Measurements from ENCODE around the gene SPAG16. TPM values are rescaled to one million over a fixed set of nuclear protein-coding genes. Genes with fewer than 3 reads are reported as not detected.

Gene SPAG16
- total and polyA plus RNA-seq, 2 of the 13 experiments (the other 11 are each of a cell fraction or from before 2014, with no cell fraction given): 9.6 to 26.5 TPM

- TF ChIP-seq PRDM10 (CRISPR knock-in tag; IDR thresholded peaks at IDR 0.05; ENCODE audit: low read depth) (no peak), ZBTB43 (CRISPR knock-in tag; conservative IDR thresholded peaks at IDR 0.05) (no peak), TEAD2 (CRISPR knock-in tag; IDR thresholded peaks at IDR 0.05) (no peak), AGO1 (IDR thresholded peaks at IDR 0.05; ENCODE audit: low read depth, low read length, poor library complexity, severe bottlenecking) (no peak)
Measured at GRCh38 chr2:214450118-214450894, 1166.0 kb downstream of the SPAG16 start (continued).

- ATAC-seq: no peak
- intact Hi-C loops (cut with micrococcal nuclease; ENCODE audit: unreplicated experiment): no loop called here
Measured at GRCh38 chr2:214451516-214452275, 1167.4 kb downstream of the SPAG16 start.

More at GRCh38 chr2:214451516-214452275, 1167.4 kb downstream of the SPAG16 start:
- CTCF ChIA-PET (ENCODE audit: low intra/inter-chr PET ratio, low total read pairs): no interaction called here
- H3K9ac ChIP-seq (ENCODE audit: insufficient read depth, low read depth, low read length): no peak overlapping the region
- no peaks in the 10 kb centered on the region for H3K36me3 ChIP-seq (replicated peaks in 1 of 2; ENCODE audit: control insufficient read depth in 1 of 2, insufficient read depth in 2 of 2, low read length in 2 of 2)
- H2AFZ ChIP-seq (ENCODE audit: low read length): no peak overlapping the region
- H3K4me2 ChIP-seq (ENCODE audit: low read depth, low read length): no peak overlapping the region
- no TSS peak for BruUV-seq (replicated peaks)
- under 1% methylated on average over 2 of the region's 2 CpGs for WGBS (ENCODE audit: low lambda C conversion rate)
- no peak for FAIRE-seq
- no peaks in the 10 kb centered on the region for H4K20me1 ChIP-seq (ENCODE audit: insufficient read depth, low read length)
- H3K4me3 ChIP-seq (replicated peaks in 1 of 3; ENCODE audit: insufficient read depth in 1 of 3, low read depth in 2 of 3, low read length in 3 of 3): no peak overlapping the region
- POLR2A ChIA-PET: no interaction called here
- DNase-seq (ENCODE audit: low spot score): no peak
- H3K27ac ChIP-seq (ENCODE audit: extremely low read length, insufficient read depth, low read length): no peak overlapping the region
- H3K79me2 ChIP-seq (ENCODE audit: insufficient read depth, low read length): no peaks in the 10 kb centered on the region
- no peaks in the 10 kb centered on the region for H3K9me3 ChIP-seq (ENCODE audit: low read length)
- no peaks in the 10 kb centered on the region for H3K4me1 ChIP-seq (ENCODE audit: insufficient read depth, low read length)
- H3K27me3 ChIP-seq (ENCODE audit: control insufficient read depth in 1 of 2, insufficient read depth in 2 of 2, low read length in 2 of 2): no peaks in the 10 kb centered on the region
- in situ Hi-C loops (cut with HindIII; ENCODE audit: extremely low pct_ligation_motif_present, low pct_unique_long_range_greater_than_20kb): no loop called here
- TF ChIP-seq THRA (CRISPR knock-in tag; IDR thresholded peaks at IDR 0.05; ENCODE audit: borderline replicate concordance) (no peak), SOX5 (CRISPR knock-in tag; IDR thresholded peaks at IDR 0.05; ENCODE audit: borderline replicate concordance) (no peak), TBX3 (IDR thresholded peaks at IDR 0.05; ENCODE audit: borderline replicate concordance) (no peak), ZNF501 (CRISPR knock-in tag; IDR thresholded peaks at IDR 0.05) (no peak)
